Sciatic nerve (tissue), 2 donors: Measurements from ENCODE around the gene MRAP2. TPM values are rescaled to one million over a fixed set of nuclear protein-coding genes. Genes with fewer than 3 reads are reported as not detected.

Experiments
- ATAC-seq: fragments of 200-7000 bp; cut with Tn5 transposase; one replicate; pipeline ENCODE4 v1.9.1; 2020; ENCODE audit warnings: mild to moderate bottlenecking, moderate library complexity
- DNase-seq: peaks from one replicate; pipeline ENCODE4 v3.0.0-alpha.2; 2020; ENCODE audit warnings: low spot score
- intact Hi-C: fragments of 100-400 bp; cut with DNase I; formaldehyde crosslinking; loops from one replicate; pipeline ENCODE4 v1.14.2; 2022
- total RNA-seq: library from RNA; stranded (reverse); fragmentation: NEBNext Ultra II Directional; extraction: Animal tissue kit (Norgen Biotek cat#: 25700); gene quantifications from one replicate; pipeline ENCODE4 v1.2.1, GENCODE V29; 2021
- donor health status: DM: no; HTN: no; CAD: no.
- donor health status: DM: no; HTN: no; CAD: no.

MRAP2 gene, protein sequence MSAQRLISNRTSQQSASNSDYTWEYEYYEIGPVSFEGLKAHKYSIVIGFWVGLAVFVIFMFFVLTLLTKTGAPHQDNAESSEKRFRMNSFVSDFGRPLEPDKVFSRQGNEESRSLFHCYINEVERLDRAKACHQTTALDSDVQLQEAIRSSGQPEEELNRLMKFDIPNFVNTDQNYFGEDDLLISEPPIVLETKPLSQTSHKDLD
- 10.3 TPM for total RNA-seq

DNA sequence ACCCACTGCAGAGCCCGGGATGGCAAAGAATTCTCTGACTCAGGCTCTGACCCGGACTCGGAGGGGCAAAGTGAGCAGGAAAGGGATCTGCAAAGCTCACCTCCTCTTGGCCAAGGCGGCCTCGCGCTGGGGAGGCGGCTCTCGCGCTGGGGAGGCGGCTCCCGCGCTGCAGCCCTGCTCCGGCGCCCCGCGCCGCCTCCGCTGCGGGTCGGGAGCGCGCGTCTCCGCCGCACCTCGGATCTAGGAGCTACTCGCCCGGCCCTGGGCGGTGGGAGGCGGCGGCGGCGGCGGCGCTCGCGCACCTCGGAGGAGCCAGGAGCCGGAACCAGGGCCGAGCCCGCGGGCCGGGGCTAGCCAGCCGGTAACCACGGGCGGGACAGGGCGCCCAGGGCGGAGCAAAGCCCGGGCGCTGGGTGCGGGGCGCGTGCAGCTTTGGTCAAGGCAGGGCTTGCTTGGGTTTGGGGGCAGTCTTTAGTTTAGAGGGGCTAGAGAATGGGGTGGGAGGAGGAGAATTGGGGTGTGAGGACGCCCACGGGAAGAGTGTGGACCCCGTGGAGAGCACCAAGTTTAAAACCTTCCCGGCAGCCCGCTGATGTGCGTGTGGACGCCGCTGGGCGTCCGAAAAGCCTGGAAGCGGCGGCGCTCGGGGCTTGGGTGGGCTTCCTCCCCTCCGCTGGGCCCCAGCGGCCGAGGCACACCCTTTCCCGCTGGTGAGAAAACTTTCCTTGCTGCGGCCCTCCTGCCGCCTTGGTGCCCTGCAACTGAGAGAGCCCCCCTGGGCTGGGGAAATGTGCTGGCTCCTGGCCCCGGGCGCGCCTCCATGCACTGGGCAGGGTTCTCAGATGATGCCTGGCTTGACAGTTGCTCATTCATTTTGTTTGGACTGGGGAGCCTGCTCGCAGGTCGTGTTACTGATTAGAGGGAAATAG, at the start of gene MRAP2:
Gene MRAP2, plus strand, starts transcription at position 250 of the 929 bp plus-strand sequence. CDS start 21,547 bp downstream, outside the sequence.
- ATAC-seq = peak; percentile 57
- intact Hi-C loops = no loop called here
- peak; percentile 59 for DNase-seq

DNA sequence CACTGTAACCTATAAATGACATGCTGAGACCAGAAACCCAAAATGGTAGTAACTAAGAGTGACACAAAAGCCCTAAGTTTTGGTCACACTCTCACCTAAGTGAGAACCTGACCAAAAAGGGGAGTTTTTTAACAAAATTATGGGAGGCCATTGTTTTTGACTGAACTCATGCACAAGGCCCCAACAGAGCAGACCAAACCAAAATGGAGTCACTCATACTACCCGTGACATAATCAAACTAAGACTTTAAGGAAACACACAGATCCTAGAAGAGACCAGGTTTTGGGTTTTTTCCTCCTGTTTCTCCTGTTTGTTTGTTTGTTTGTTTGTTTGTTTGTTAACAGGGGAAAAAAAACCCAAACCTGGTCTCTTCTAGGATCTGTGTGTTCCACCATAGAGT, 49.2 kb upstream of the MRAP2 start:
- DNase-seq = no peak
- intact Hi-C loops = no loop called here
- no peak for ATAC-seq

DNA sequence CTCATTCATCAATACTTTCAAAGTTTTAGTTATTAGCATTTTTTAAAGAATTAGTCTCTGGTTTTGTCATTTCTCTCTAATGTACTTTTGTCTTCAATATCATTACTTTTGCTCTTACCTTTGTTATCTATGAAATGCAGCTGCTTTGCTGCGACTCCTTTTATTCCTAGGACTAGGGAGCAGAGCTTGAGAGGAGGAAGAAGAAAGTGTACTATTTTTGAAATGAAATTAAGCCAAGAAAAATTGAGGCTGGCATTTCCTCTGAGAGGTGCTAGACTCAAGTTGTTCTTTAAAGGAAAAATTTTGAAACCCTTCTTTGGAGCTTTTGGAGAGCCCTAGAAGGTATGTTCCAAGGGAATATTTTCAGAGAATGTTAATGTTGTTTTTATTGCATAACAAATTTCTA, 48.3 kb upstream of the MRAP2 start:
- ATAC-seq = peak; percentile 89
- no peak for DNase-seq
- intact Hi-C loops = no loop called here

DNA sequence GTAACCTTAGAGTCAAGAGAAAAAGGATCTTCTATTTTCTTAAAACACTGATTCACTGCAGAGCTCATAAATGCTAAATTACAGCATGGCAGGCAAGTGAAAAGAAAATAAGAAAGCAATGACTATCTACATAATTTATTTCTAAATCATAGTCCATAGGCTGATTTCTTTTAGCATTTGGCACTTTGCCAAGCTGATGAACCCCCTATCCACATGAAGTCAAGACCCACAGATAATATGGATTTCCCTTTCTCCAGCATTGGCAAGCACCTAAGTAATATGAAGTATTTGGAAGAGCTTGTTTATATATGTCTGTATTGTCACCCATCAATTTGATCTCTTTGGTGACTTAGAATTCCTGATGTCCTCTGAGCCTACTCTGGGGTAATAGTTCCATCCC, 47.9 kb upstream of the MRAP2 start:
- ATAC-seq (peak; percentile 22), DNase-seq (no peak)
- intact Hi-C loops = no loop called here

DNA sequence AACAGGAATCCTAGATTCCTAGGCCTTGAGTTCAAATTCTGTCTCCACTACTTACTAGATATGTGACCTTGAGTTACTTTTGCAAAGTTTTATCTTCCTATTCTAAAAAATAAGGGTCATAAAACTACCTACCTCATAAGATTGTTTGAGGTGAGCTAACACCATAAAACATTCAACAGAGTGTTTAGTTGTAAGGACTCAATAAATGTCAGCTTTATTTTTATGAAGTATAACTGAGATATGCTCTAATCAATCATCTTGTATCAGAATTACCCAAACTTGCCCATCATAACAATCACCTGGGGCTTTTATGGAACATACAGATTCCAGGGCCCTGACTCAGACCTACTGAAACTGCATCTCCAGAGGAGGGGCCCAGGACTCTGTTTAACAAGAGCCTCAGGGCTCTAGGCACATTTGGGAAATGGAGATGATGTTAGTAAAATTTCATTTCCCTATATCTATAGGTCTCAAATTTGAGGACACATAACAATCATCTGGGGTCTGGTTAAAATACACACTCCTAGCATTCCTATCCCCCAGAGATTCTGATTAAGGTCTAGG, 35.5 kb upstream of the MRAP2 start:
- intact Hi-C loops = no loop called here
- no peak for DNase-seq
- no peak for ATAC-seq

DNA sequence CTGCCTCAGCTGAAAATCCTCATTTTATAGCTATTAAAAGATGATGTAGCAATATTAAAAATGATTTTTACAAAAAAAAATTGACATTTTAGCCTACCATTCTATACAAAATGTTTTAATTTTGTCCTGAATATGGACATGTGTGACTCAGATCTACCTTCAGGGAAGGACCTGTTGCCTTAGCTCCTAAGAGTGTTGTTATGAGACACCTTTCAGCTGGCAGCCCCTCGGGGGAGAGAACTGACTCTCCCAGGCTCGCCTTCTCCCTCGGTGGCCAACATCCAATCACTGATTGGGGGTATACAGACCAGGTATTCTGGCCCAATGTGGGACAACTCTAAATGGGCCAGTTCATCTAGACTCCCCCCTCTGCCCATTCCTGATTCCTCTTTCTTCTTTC, 32.5 kb upstream of the MRAP2 start:
- intact Hi-C loops = no loop called here
- ATAC-seq = no peak
- no peak for DNase-seq

DNA sequence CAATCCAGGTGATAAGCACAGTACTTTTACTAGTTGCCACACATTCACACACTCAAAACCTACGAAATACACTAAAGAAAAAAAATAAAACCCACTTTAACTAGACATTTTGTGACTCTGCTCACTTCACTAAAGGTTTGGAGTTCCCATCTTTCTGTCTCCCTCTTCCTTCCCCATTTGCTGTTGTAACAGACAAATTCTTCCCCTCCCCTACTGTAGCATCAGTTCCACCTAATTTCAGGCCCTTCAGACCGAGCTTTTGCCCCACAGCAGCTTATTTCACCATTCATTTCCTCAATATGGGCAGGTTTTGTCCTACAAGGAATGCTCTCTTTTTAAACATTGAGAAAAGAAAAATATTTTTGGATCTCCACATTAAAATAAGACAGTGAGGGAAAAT, 31.3 kb upstream of the MRAP2 start:
- intact Hi-C loops = no loop called here
- ATAC-seq (no peak), DNase-seq (no peak)

DNA sequence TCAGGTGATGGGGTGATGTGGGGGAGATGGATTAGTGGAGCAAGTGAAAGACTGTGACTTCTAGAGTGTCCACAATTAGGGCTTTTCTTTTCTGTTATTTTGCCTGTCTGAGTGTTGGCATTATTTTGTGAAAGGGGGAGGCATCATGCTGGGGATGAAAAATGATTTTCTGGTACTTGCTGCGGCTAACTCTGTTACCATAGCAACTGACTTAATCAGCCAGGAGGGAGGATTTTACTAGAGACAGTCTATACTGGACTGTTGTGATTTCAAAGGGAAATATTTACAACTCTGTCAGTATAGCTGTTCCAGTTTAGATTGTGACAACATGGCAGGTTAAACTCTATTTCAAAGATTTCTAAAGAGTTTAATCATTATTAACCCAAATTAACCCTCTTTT, 30.4 kb upstream of the MRAP2 start:
- DNase-seq (no peak), ATAC-seq (no peak)
- intact Hi-C loops = no loop called here

DNA sequence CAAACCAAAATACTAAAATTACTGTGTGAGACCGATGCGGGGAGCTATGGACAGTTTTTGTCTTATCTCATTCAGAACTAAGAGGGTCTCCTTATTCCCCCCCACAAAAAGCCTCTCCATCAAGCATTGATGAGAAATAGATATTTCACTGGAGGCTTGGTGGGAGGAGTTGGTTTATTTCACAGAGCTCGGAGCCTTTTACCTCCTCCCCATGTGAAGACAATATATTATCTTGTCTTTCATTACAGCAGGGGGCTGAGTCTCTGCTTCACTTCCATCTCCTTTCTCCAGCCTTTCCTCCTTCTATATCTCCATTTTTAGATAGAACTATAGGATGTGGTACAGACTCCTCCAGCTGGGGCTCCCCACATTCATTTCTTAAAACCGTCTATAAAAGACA, 29.9 kb upstream of the MRAP2 start:
- intact Hi-C loops = no loop called here
- DNase-seq (no peak), ATAC-seq (no peak)

DNA sequence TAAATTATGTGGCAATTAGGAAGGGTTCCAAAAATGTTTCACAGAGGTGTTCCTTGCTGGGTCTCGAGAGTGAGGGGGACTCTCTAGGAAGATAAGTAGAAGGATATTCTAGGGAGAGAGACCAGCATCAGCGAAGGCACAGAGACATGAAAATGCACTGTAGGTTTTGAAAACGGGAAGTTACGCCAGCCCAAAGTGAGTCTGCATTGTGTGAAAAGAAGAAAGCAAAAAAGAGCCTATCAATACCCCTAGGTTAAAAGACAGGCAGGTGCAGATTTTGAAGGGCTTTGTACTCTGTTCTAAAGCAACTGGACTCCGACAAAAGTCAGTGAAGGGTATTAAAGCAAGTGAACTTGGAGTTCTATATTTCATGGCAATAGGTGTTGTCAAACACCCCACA, 25.7 kb upstream of the MRAP2 start:
- DNase-seq (no peak), ATAC-seq (no peak)
- intact Hi-C loops = no loop called here

DNA sequence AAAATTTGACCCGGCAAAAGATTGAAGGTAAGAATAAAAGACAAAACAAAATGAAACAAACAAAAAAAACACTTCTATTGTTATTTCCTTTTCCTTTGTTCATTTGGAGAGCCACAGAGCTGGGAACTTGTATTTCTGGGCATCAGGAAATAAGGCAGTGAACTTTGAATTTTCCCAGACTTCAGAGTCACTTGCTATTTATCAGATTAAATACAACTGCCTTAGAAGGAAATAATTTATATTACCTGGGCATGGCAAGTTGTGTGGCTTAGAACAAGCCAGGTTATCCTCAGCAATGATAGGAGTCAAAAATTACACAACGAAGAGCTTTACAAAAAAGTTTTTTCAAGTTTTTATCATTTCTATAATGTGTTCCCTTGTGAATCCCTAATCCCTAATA, 20.2 kb upstream of the MRAP2 start:
- intact Hi-C loops = no loop called here

DNA sequence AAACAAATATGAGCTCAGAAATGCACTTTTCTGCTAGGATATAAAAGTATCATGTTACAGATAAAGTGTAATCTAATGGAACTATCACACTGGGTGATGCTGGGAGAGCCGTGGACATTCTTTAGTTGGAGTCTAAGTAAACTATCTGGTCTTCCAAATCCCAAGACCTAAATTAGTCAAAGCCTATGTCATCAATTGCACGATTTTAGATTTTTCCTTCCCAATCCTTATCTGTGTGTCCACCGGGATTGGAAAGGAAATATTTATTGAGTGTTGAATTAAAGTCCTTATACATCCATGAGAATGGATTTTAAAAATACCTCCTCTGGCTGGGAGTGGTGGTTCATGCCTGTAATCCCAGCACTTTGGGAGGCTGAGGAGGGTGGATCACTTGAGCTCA, 19.6 kb upstream of the MRAP2 start:
- intact Hi-C loops = no loop called here
- DNase-seq = no peak

More for the DNA sequence above, 20.2 kb upstream of the MRAP2 start:
- ATAC-seq = no peak
- no peak for DNase-seq

DNA sequence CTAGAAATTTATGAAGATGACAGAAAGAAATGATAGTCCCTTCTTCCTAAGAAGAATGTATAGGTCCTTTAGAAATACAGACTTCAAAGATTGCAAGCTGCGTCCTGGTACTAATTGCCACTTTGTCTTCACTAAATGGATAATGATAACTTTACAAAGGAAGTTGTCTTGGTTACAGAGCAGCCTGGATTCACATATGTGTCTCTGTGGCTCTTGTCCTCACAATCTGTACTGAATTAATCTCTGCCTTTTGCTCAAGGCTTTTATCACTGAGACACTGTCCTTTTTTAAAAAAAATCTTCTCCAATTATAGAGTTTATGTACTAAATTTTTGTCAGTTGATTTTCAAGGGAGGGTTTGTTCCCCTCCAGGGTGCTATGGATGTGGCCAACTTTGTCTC, 17.5 kb upstream of the MRAP2 start:
- intact Hi-C loops = no loop called here
- DNase-seq (no peak), ATAC-seq (no peak)

More for the DNA sequence above, 19.6 kb upstream of the MRAP2 start:
- ATAC-seq = no peak

DNA sequence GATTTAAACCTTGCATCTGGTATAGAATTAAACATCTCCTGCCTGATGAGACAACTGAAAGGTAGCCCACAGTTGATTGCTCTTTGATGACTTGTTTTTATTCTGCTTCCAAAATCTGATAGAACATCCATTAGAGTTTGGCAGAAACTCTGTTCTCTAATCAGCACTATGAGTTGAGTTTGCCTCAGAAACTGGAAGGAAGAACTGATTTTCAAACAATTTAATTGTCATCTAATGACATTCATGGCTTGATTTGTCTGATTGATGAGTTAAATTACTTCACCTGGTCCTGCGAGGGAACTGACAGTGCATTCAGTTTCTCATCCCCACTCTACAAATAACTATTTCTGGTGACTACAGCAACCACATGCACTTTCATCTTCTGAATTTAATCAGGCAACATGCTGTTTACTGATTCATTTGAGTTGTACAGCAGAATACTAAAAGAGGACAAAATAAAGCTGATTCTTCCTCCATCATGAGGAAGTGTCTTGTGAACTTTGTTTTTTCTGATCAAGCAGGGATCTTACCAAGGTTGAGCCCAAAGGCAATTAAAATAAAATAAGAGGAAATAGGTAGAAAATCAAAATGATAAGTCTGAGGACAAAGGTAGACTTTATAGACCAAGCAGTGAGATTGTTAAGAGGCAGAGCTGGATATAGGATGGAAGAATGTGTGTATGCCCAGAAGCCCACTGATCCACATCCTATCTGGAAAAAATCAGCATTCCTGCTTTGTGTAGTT, 15.7 kb upstream of the MRAP2 start:
- intact Hi-C loops = no loop called here
- ATAC-seq = no peak
- no peak for DNase-seq

DNA sequence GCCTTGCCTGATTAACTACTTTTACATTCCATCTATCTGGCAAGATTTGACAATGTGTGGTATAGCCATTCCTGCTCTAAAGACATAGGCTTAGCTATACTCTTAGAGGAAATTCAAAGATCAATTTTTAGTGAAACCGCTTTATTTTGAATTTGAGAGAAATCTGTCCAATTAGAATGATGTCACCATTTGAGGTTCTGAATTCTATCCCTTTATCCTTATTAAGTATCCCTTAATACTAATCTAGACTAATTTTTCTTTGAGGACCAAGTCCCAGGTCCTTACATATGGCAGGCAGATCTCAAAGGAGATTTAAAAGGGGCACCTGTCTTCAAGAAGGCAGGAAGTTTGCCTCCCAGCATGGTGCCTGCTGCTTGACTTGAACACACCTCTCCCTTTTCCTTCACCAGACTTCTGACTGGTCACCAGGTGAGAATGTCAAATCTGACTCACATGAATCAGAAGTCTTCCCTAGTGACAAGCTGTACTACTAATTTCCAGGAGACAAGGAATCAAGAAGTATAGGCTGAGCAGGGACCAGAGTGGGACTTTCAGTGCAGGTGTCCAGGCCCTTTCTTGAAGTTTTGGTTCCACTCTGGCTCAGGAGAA, 15.0 kb upstream of the MRAP2 start:
- ATAC-seq = no peak
- intact Hi-C loops = no loop called here

DNA sequence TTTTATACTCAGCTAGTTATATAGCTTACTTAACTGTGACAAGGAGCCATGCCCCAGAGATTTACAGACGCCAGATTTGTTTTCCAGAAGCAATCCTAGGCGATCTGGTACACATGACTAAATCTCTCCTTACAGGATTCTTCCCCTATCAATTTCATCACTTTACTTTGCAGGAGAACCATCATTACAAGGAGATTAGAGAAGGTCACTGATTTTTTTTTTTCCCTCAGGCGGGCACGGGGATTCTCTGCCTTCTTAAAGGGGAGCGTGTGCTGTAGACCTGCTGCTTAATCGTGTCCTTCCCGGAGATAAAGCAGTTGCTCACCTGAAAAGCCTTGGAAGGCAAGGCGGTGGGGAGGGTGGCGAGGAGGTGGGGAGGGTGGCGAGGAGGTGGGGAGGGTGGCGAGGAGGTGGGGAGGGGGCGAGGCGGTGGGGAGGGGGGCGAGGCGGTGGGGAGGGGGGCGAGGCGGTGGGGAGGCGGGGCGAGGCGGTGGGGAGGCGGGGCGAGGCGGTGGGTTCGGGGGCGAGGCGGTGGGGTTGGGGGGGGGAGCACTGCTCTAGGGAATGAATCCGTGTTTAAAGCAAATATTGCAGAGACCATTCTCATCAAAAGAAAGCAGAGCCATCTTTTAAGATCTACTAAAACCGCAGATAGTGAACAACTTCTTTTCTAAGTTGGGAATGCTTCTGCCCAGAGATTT, 14.3 kb upstream of the MRAP2 start:
- ATAC-seq (no peak), DNase-seq (no peak)
- intact Hi-C loops = no loop called here

More for the DNA sequence above, 15.0 kb upstream of the MRAP2 start:
- no peak for DNase-seq

DNA sequence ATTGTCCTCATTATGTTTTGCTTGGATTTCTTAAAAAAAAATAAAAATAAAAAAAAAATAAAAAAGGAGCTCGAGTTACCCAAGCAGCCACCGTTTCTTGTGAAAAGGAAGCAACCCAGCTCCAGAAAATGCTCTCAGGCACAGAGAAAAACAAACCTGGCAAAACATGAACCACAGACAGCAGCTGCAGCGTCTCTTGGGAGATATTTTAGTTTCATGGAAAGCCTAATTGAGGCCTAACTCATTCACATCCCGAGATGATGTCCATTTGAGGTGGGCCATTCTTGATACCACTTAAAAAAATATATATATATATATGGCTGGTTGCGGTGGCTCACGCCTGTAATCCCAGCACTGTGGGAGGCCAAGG, 13.7 kb upstream of the MRAP2 start:
- no peak for DNase-seq
- intact Hi-C loops = no loop called here
- ATAC-seq = peak; percentile 68

DNA sequence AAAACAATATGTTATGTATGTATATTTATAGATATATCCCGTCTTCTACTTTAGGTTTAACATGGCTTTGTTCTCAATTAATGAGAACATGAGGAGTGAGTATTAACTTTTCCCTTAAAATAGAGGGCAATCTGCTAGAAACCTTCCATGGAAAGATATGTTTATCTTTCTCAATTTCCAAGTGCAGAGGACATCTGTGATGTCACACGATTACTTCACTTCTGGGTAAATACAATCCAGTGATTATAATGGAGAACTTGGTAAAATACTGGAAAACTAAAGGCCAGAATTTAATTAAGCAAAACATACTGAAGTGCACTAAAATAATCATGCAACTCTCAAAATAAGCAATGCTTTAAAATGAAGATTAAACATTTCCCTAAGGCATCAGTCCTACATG, 11.9 kb upstream of the MRAP2 start:
- peak; percentile 57 for ATAC-seq
- intact Hi-C loops = no loop called here

DNA sequence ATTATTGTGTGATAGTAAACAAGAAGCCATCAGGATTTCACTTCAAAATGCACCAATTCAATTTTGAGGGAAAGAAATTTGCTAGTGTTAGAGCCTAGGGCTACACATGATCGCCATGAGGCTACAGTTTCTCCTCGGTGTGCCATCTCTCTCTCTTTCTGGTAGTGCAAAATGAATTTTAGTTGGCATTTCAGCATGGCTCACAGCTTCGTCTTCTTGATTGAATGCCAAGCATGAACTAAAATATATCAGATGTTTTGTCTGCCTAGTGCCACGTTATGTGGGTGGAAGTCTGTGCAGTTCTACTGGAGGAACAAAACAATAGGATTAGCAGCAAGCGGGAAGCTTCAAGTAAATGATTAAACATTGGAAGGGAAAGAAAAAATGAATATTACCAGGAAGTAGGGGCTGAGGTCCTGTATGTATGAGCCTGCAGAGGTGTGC, 6.8 kb upstream of the MRAP2 start:
- ATAC-seq = no peak
- no peak for DNase-seq
- intact Hi-C loops = no loop called here

More for the DNA sequence above, 11.9 kb upstream of the MRAP2 start:
- DNase-seq = no peak
